GM12878 (cell line): ENCODE results near the gene TBXA2R. TPM values are rescaled to one million over a fixed set of nuclear protein-coding genes. Genes with fewer than 3 reads are reported as not detected.

ENCODE experiments used
- E2F8 ChIP-seq: fragments of 450-650 bp; IDR thresholded peaks from 2 replicates; pipeline ENCODE4 v1.6.1; 2018; ENCODE audit warnings: mild to moderate bottlenecking, low read depth, moderate library complexity; ENCODE audit not compliant: partially characterized antibody
- MEF2B ChIP-seq: fragments of 450-650 bp; IDR thresholded peaks from 2 replicates; pipeline ENCODE4 v1.6.1; 2018; ENCODE audit warnings: mild to moderate bottlenecking, moderate library complexity; ENCODE audit not compliant: partially characterized antibody, poor library complexity, severe bottlenecking
- MLLT1 ChIP-seq: fragments of 450-650 bp; IDR thresholded peaks from 2 replicates; pipeline ENCODE4 v1.6.1; 2016; ENCODE audit warnings: mild to moderate bottlenecking
- ZBED1 ChIP-seq: IDR thresholded peaks from 2 replicates; pipeline ENCODE4 v1.6.1; 2016; ENCODE audit warnings: borderline replicate concordance
- ZNF207 ChIP-seq: fragments of 450-650 bp; IDR thresholded peaks from 2 replicates; pipeline ENCODE4 v1.6.1; 2014; ENCODE audit warnings: antibody characterized with exemption, mild to moderate bottlenecking, borderline replicate concordance
- polyA plus RNA-seq, 11 experiments: library from polyadenylated mRNA; depleted of rRNA in 4 of 11; unstranded in 6 of 11; stranded (reverse) in 5 of 11; fragments of >200 nt; fragmentation: Nextera tagmentation in 4 of 11; fragmentation: Illumina TruSeq in 1 of 11; extraction: Ambion mirVana in 4 of 11; extraction: Trizol in 1 of 11; gene quantifications; 1 replicate in 1 of 11; 2 replicates in 10 of 11; pipeline versions ENCODE4 v1.2.1 to v1.2.3, GENCODE V29; 2011 to 2016; ENCODE audit warnings: inconsistent platforms in 2 of 11, missing spikeins in 2 of 11, low read depth in 1 of 11
- total RNA-seq, 4 experiments: library from RNA; depleted of rRNA in 3 of 4; stranded (reverse); fragments of >200 nt in 3 of 4; fragmentation: Illumina TruSeq in 1 of 4; extraction: Trizol in 1 of 4; gene quantifications; 2 replicates each; pipeline versions ENCODE4 v1.2.1 to v1.2.3, GENCODE V29; 2013 to 2021

The TBXA2R gene
- total and polyA plus RNA-seq, 10 of the 15 experiments (the other 5 are each of a cell fraction or from before 2014, with no cell fraction given): 0.03 TPM; not detected in 8

GRCh38 chr19:3609779-3610719 is 3.4 kb upstream of the TBXA2R start (continued):
- TF ChIP-seq E2F8: no peak
- no peak for TF ChIP-seq ZNF207
- TF ChIP-seq MLLT1: peak; percentile 95
- TF ChIP-seq ZBED1: no peak
- TF ChIP-seq MEF2B: peak; percentile 65
